ENCODE results near the gene PREX1. TPM values are rescaled to one million over a fixed set of nuclear protein-coding genes. Genes with fewer than 3 reads are reported as not detected.

PREX1 gene
- total and polyA plus RNA-seq, 2 experiments from 2014 or later: 2.4 to 10.3 TPM

- no peaks in the 10 kb centered on the region for H4K20me1 ChIP-seq (replicated peaks; ENCODE audit: insufficient read depth)
- no peak overlapping the region for H3K4me3 ChIP-seq
- no peaks in the 10 kb centered on the region for H3K27me3 ChIP-seq (ENCODE audit: insufficient read depth)
- Mint-ChIP-seq H3K9me3 (no peaks in the 10 kb centered on the region), H3K4me3 (no peak overlapping the region), H3K27me3 (ENCODE audit: insufficient read depth, low read depth, poor library complexity) (peaks cover 5% of the 10 kb centered on the region), H3K27ac (no peak overlapping the region), H3K4me1 (peaks cover 5% of the 10 kb centered on the region), H3K36me3 (ENCODE audit: low read depth) (peaks cover 10% of the 10 kb centered on the region)
- no peak for DNase-seq (ENCODE audit: low spot score)
- H3K27ac ChIP-seq (ENCODE audit: low read depth): no peak overlapping the region
- H3K4me2 ChIP-seq: no peak overlapping the region
- peaks cover 17% of the 10 kb centered on the region for H3K4me1 ChIP-seq (ENCODE audit: insufficient read depth)
- no peak for TF ChIP-seq REST (IDR thresholded peaks at IDR 0.05; ENCODE audit: unreplicated experiment)
- no peak for TF ChIP-seq POLR2AphosphoS5 (IDR thresholded peaks at IDR 0.05; ENCODE audit: low read depth)
- no peak for TF ChIP-seq ZNF462 (CRISPR knock-in tag; IDR thresholded peaks at IDR 0.05)
- no peak for TF ChIP-seq JUNB (IDR thresholded peaks at IDR 0.05; ENCODE audit: unreplicated experiment)
- TF ChIP-seq CTCF (conservative IDR thresholded peaks at IDR 0.05; ENCODE audit: low read depth in 2 of 2): no peak
- TF ChIP-seq CREB1 (CRISPR knock-in tag; IDR thresholded peaks at IDR 0.05; ENCODE audit: low read depth): no peak
- TF ChIP-seq ZNF331 (CRISPR knock-in tag; IDR thresholded peaks at IDR 0.05; ENCODE audit: low read depth): no peak
- TF ChIP-seq STAT1 (IDR thresholded peaks at IDR 0.05; ENCODE audit: unreplicated experiment): no peak
- no peak for TF ChIP-seq NANOG (IDR thresholded peaks at IDR 0.05; ENCODE audit: borderline replicate concordance)
- TF ChIP-seq EZH2phosphoT487 (IDR thresholded peaks at IDR 0.05; ENCODE audit: unreplicated experiment): no peak
- no peak for TF ChIP-seq ZNF114 (CRISPR knock-in tag; IDR thresholded peaks at IDR 0.05)
- TF ChIP-seq EZH2 (IDR thresholded peaks at IDR 0.05; ENCODE audit: low read depth, unreplicated experiment): no peak
- ATAC-seq: no peak
- H3K36me3 ChIP-seq (ENCODE audit: insufficient read depth): no peaks in the 10 kb centered on the region
- H3K9me2 ChIP-seq (ENCODE audit: insufficient read depth): no peaks in the 10 kb centered on the region
- no peak overlapping the region for H2AFZ ChIP-seq
- no peaks in the 10 kb centered on the region for H3F3A ChIP-seq (replicated peaks; ENCODE audit: low read depth)
- no peaks in the 10 kb centered on the region for H3K79me2 ChIP-seq (replicated peaks; ENCODE audit: insufficient read depth)
Measured at GRCh38 chr20:48685300-48685699, 142.5 kb downstream of the PREX1 start.
